IMR-90 (cell line): ENCODE measurements around the gene TMEM223. TPM values are rescaled to one million over a fixed set of nuclear protein-coding genes. Genes with fewer than 3 reads are reported as not detected.

Source experiments
- ATAC-seq: fragments of 200-7000 bp; cut with Tn5 transposase; 2 replicates; pipeline ENCODE4 v1.9.1; 2020; ENCODE audit warnings: low read depth, mild to moderate bottlenecking, moderate library complexity
- BruUV-seq: library from RNA; stranded (reverse); fragments of 400-500 nt; replicated peaks from 2 replicates; lab custom pipeline; 2021; lab: Mats Ljungman, UMichigan
- CTCF ChIA-PET: fragments of 300-600 bp; formaldehyde crosslinking; extraction: SDS; loops from one replicate; lab custom pipeline; 2021; ENCODE audit warnings: antibody characterized with exemption; lab: Yijun Ruan, JAX
- POLR2A ChIA-PET: fragments of 300-600 bp; sonication (Branson Sonifier 250); formaldehyde crosslinking; loops from one replicate; lab custom pipeline; 2022; ENCODE audit warnings: antibody characterized with exemption; ENCODE audit not compliant: unreplicated experiment; lab: Charles Lee
- DNase-seq: peaks from one replicate; pipeline ENCODE4 v3.0.0; 2013
- H2AFZ ChIP-seq: replicated peaks from 2 replicates; pipeline ENCODE3; 2013; ENCODE audit warnings: low read length, mild to moderate bottlenecking; ENCODE audit not compliant: poor library complexity
- H2AK5ac ChIP-seq: 2 replicates; pipeline ENCODE4 v1.6.1; 2013; ENCODE audit warnings: low read depth, low read length, inconsistent platforms
- H2AK9ac ChIP-seq: replicated peaks from 2 replicates; pipeline ENCODE3; 2013; ENCODE audit warnings: mild to moderate bottlenecking, low read depth, low read length, moderate library complexity; ENCODE audit not compliant: poor library complexity
- H2BK120ac ChIP-seq: 2 replicates; pipeline ENCODE4 v1.6.1; 2013; ENCODE audit warnings: low read depth, low read length, inconsistent platforms
- H2BK15ac ChIP-seq: 3 replicates; pipeline ENCODE4 v1.6.1; 2013; ENCODE audit warnings: low read depth, low read length, inconsistent platforms
- H2BK20ac ChIP-seq: 2 replicates; pipeline ENCODE4 v1.6.1; 2013; ENCODE audit warnings: low read depth, mild to moderate bottlenecking, inconsistent platforms, low read length, moderate library complexity
- H2BK5ac ChIP-seq: 2 replicates; pipeline ENCODE4 v1.6.1; 2013; ENCODE audit warnings: mild to moderate bottlenecking, low read depth, low read length, inconsistent platforms; ENCODE audit not compliant: poor library complexity, severe bottlenecking
- H3K14ac ChIP-seq: replicated peaks from 2 replicates; pipeline ENCODE4 v1.6.1; 2013; ENCODE audit warnings: low read depth, low read length, inconsistent platforms
- H3K18ac ChIP-seq: 2 replicates; pipeline ENCODE4 v1.6.1; 2013; ENCODE audit warnings: low read depth, low read length, control low read depth
- H3K23ac ChIP-seq: 2 replicates; pipeline ENCODE4 v1.6.1; 2013; ENCODE audit warnings: low read depth, low read length, inconsistent platforms
- H3K27ac ChIP-seq: 2 replicates; pipeline ENCODE4 v1.5.1; 2013; ENCODE audit warnings: mild to moderate bottlenecking, control low read depth, low read length; ENCODE audit not compliant: insufficient read depth
- H3K27me3 ChIP-seq: 2 replicates; pipeline ENCODE4 v1.6.1; 2013; ENCODE audit warnings: low read length; ENCODE audit not compliant: control insufficient read depth, insufficient read depth
- H3K36me3 ChIP-seq: 2 replicates; pipeline ENCODE4 v1.6.1; 2013; ENCODE audit warnings: low read length, mixed read lengths; ENCODE audit not compliant: control insufficient read depth, insufficient read depth
- H3K4ac ChIP-seq: 2 replicates; pipeline ENCODE4 v1.6.1; 2013; ENCODE audit warnings: low read depth, low read length, inconsistent platforms
- H3K4me1 ChIP-seq: 2 replicates; pipeline ENCODE4 v1.6.1; 2013; ENCODE audit warnings: low read length, mixed read lengths; ENCODE audit not compliant: control insufficient read depth, insufficient read depth
- H3K4me2 ChIP-seq: 2 replicates; pipeline ENCODE4 v1.6.1; 2013; ENCODE audit warnings: low read depth, mild to moderate bottlenecking, control low read depth, low read length, moderate library complexity
- H3K4me3 ChIP-seq: 2 replicates; pipeline ENCODE4 v1.5.1; 2013; ENCODE audit warnings: low read depth, mild to moderate bottlenecking, control low read depth, low read length, moderate library complexity; ENCODE audit not compliant: insufficient read depth
- H3K56ac ChIP-seq: 2 replicates; pipeline ENCODE4 v1.6.1; 2013; ENCODE audit warnings: low read length, inconsistent platforms; ENCODE audit not compliant: insufficient read depth; ENCODE audit errors: extremely low read depth
- H3K79me1 ChIP-seq, 2 experiments: 2 replicates each; pipeline ENCODE4 v1.6.1; 2013; ENCODE audit warnings: low read length in 2 of 2, inconsistent platforms in 1 of 2, low read depth in 1 of 2
- H3K9ac ChIP-seq: 2 replicates; pipeline ENCODE4 v1.6.1; 2013; ENCODE audit warnings: low read depth, low read length, control low read depth
- H3K9me1 ChIP-seq: 2 replicates; pipeline ENCODE4 v1.6.1; 2013; ENCODE audit warnings: low read length, inconsistent platforms; ENCODE audit not compliant: insufficient read depth
- H3K9me3 ChIP-seq: 2 replicates; pipeline ENCODE4 v1.6.1; 2013; ENCODE audit warnings: low read length; ENCODE audit not compliant: control insufficient read depth, insufficient read depth
- H4K20me1 ChIP-seq: 2 replicates; pipeline ENCODE4 v1.6.1; 2013; ENCODE audit warnings: low read length, inconsistent platforms; ENCODE audit not compliant: insufficient read depth
- H4K5ac ChIP-seq: 2 replicates; pipeline ENCODE4 v1.6.1; 2013; ENCODE audit warnings: mild to moderate bottlenecking, low read depth, low read length, control low read depth
- H4K8ac ChIP-seq, 2 experiments: 2 replicates each; pipeline ENCODE4 v1.6.1; 2013; ENCODE audit warnings: low read depth in 2 of 2, low read length in 2 of 2, control low read depth in 1 of 2, inconsistent platforms in 1 of 2
- H4K91ac ChIP-seq: 2 replicates; pipeline ENCODE4 v1.6.1; 2013; ENCODE audit warnings: low read depth, low read length, inconsistent platforms; ENCODE audit not compliant: insufficient read depth
- CEBPB ChIP-seq: IDR thresholded peaks from 2 replicates; pipeline ENCODE4 v1.6.1; 2012; ENCODE audit warnings: low read depth, low read length, improper control_type of control experiment
- CHD1 ChIP-seq: IDR thresholded peaks from 2 replicates; pipeline ENCODE4 v1.6.1; 2012; ENCODE audit warnings: low read depth, low read length, improper control_type of control experiment
- MAZ ChIP-seq: IDR thresholded peaks from 2 replicates; pipeline ENCODE4 v1.6.1; 2012; ENCODE audit warnings: low read depth, mild to moderate bottlenecking, low read length, improper control_type of control experiment, moderate library complexity, borderline replicate concordance
- WGBS, 2 experiments: methylation state at CpG; one replicate each; pipeline versions ENCODE4 v1.1.5 to v1.1.7; 2013; ENCODE audit warnings: missing lambda C conversion rate in 2 of 2; ENCODE audit not compliant: insufficient read length in 1 of 2; ENCODE audit errors: extremely low coverage in 2 of 2; 5-methylcytosine and 5-hydroxymethylcytosine counted together
- dilution Hi-C: fragments of 300-500 bp; cut with HindIII; formaldehyde crosslinking; loops from one replicate; pipeline ENCODE4 v1.14.3; 2018; ENCODE audit warnings: low sequenced_read_pairs; ENCODE audit not compliant: unreplicated experiment
- in situ Hi-C: fragments of 300-500 bp; cut with MboI; formaldehyde crosslinking; loops from 3 replicates; pipeline ENCODE4 v1.14.3; 2019; ENCODE audit warnings: low sequenced_read_pairs, inconsistent platforms, mixed read lengths
- intact Hi-C: fragments of 100-400 bp; cut with micrococcal nuclease; formaldehyde crosslinking; loops from 2 replicates; pipeline ENCODE4 v1.10.0; 2022
- polyA plus RNA-seq, 3 experiments: library from polyadenylated mRNA; depleted of rRNA; stranded (reverse); fragments of >200 nt; gene quantifications; 2 replicates each; pipeline ENCODE4 v1.2.3, GENCODE V29; 2012; ENCODE audit warnings: low replicate concordance in 1 of 3
- total RNA-seq: library from RNA; depleted of rRNA; stranded (reverse); fragments of >200 nt; gene quantifications from 2 replicates; pipeline ENCODE4 v1.2.3, GENCODE V29; 2012

TMEM223 gene
- total and polyA plus RNA-seq, 2 of the 4 experiments (the other 2 are of a cell fraction): 9.7 to 15.7 TPM

DNA sequence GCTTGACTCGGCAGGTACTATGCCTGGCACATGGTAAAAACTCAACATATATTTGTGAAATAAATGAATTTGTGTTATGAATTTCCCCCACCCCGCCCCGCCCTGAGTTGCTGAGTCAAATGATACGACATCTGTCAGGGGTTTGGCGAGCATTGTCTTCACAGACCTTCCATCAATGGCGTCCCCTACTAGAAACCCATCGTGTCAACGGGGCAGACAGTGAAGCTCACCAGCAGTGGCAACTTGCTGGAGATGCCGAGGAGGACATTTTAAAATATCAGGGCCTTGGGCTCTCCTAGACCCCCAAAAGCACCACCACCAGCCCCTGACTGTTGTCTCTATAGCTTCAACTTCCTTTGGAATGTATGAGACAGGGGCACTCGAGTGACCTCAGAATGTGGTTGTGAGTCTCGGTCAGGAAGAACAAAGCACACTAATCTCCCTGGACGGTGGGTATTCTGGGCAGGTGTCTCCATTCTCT, 14.2 kb upstream of the TMEM223 start:
- dilution Hi-C loops: no loop called here
- Histone ChIP-seq H2AK5ac (peak overlapping the region; percentile 91), H2BK15ac (peak overlapping the region; percentile 64; the same call in 1 of the 3 replicates), H3K9me3 (no peaks in the 10 kb centered on the region), H3K23ac (peak overlapping the region; percentile 93), H2BK5ac (peak overlapping the region; percentile 86), H3K14ac (peak overlapping the region; percentile 97), H2BK20ac (0 out of 2 replicates have a peak overlapping the region, but pooled peaks have one; percentile 8), H3K27ac (peak overlapping the region; percentile 71), H3K4ac (peak overlapping the region; percentile 91), H4K20me1 (peaks cover 18% of the 10 kb centered on the region), H3K4me1 (peaks cover 26% of the 10 kb centered on the region), H3K56ac (peak overlapping the region; percentile 48; the same call in 1 of the 2 replicates), H3K27me3 (no peaks in the 10 kb centered on the region), H2AK9ac (peak overlapping the region; percentile 99), H3K9me1 (peaks cover 26% of the 10 kb centered on the region), H3K9ac (peak overlapping the region; percentile 75; the same call in 1 of the 2 replicates), H4K91ac (peak overlapping the region; percentile 71), H2AFZ (peak overlapping the region; percentile 99), H3K4me2 (peak overlapping the region; percentile 91), H2BK120ac (peak overlapping the region; percentile 78), H3K4me3 (peak overlapping the region; percentile 82; the same call in 1 of the 2 replicates), H4K8ac (peak overlapping the region; percentile 59 to 91; a peak in 3 of 4 replicates), H4K5ac (peak overlapping the region; percentile 58), H3K18ac (no peak overlapping the region; the same call in 1 of the 2 replicates), H3K79me1 (peaks cover 21 to 55% of the 10 kb centered on the region in 2 experiments), H3K36me3 (peaks cover 23% of the 10 kb centered on the region)
- intact Hi-C loops: loop anchor here (2.0 kb wide), 1 partner anchor 15 kb away; no protein-coding TSS in a partner anchor
- in situ Hi-C loops: no loop called here
- WGBS, 2 experiments: 20% methylated on average over 5 of the region's 12 CpGs; no CpG with 5 or more reads in 1 of the 2 experiments
- TF ChIP-seq CEBPB: no peak
- TF ChIP-seq MAZ: no peak
- no peak for TF ChIP-seq CHD1
- no TSS peak for BruUV-seq
- POLR2A ChIA-PET: interaction anchor here (0.5 to 2.0 kb wide), 5 partner anchors 10 to 35 kb away, joined by 3 to 10 read pairs (median 3); partner anchors contain the start of gene STX5
- CTCF ChIA-PET: interaction anchor here (0.6 to 1.5 kb wide), 3 partner anchors 11 to 90 kb away, joined by 3 to 4 read pairs (median 3); partner anchors contain the start of gene TMEM179B
- no peak for ATAC-seq
- DNase-seq: no peak
